Heart right ventricle (tissue), 16 donors: Measurements from ENCODE around the gene ABHD16A. TPM values are rescaled to one million over a fixed set of nuclear protein-coding genes. Genes with fewer than 3 reads are reported as not detected.

Experiments
- ATAC-seq, 8 donors: fragments of 200-7000 bp; cut with Tn5 transposase; one replicate each; pipeline ENCODE4 v1.9.1; 2020; ENCODE audit warnings: mild to moderate bottlenecking in 8 of 8, moderate library complexity in 8 of 8, moderate number of reproducible peaks in 1 of 8
- DNase-seq, 2 donors: peaks; one replicate each; pipeline ENCODE4 v3.0.0-alpha.2; 2020
- H3K27ac ChIP-seq, 10 donors: fragments of 200-600 bp; sonication (generic) in 2 of 10; one replicate each; pipeline versions ENCODE4 v1.5.0 to v1.8.0; 2020 to 2022; ENCODE audit warnings: mild to moderate bottlenecking in 3 of 10
- H3K27me3 ChIP-seq, 7 donors: fragments of 200-600 bp; one replicate each; pipeline ENCODE4 v1.8.0; 2021 to 2022; ENCODE audit warnings: mild to moderate bottlenecking in 2 of 7
- H3K36me3 ChIP-seq, 9 donors: fragments of 200-600 bp; sonication (generic) in 1 of 9; one replicate each; pipeline versions ENCODE4 v1.5.0 to v1.8.0; 2020 to 2022; ENCODE audit warnings: mild to moderate bottlenecking in 2 of 9
- H3K4me1 ChIP-seq, 9 donors: fragments of 200-600 bp; sonication (generic) in 1 of 9; one replicate each; pipeline versions ENCODE4 v1.5.0 to v1.8.0; 2020 to 2022; ENCODE audit warnings: mild to moderate bottlenecking in 4 of 9
- H3K4me3 ChIP-seq, 10 donors: fragments of 200-600 bp; sonication (generic) in 2 of 10; one replicate each; pipeline versions ENCODE4 v1.5.0 to v1.8.0; 2020 to 2022; ENCODE audit warnings: mild to moderate bottlenecking in 7 of 10, moderate library complexity in 2 of 10
- H3K9me3 ChIP-seq, 11 donors: fragments of 200-600 bp in 10 of 11; sonication (generic) in 2 of 11; one replicate each; pipeline versions ENCODE4 v1.5.0 to v1.8.0; 2013 to 2022; ENCODE audit warnings: mild to moderate bottlenecking in 2 of 11, control low read depth in 1 of 11, moderate library complexity in 1 of 11
- WGBS, 2 donors: extraction: QIAGEN DNeasy Blood & Tissue Kit; methylation state at CpG; one replicate each; pipeline ENCODE4 v1.1.7; 2013; ENCODE audit warnings: inconsistent platforms in 1 of 2; 5-methylcytosine and 5-hydroxymethylcytosine counted together
- intact Hi-C, 10 donors: fragments of 100-400 bp; cut with DNase I; formaldehyde crosslinking; loops; one replicate each; pipeline versions ENCODE4 v1.11.1 to v1.14.2; 2022
- polyA plus RNA-seq, 2 donors: library from polyadenylated mRNA; stranded (reverse); fragments of 200-250 nt; gene quantifications; one replicate each; pipeline ENCODE4 v1.2.3, GENCODE V29; 2013
- total RNA-seq, 10 donors: library from RNA; stranded (reverse); fragmentation: NEBNext Ultra II Directional in 3 of 10; extraction: Animal tissue kit (Norgen Biotek cat#: 25700) in 3 of 10; gene quantifications; one replicate each; pipeline versions ENCODE4 v1.2.1 to v1.2.4, GENCODE V29; 2021 to 2023
- TF ChIP-seq, protein P1 (sequence below), 9 donors: fragments of 200-600 bp; sonication (generic) in 2 of 9; IDR thresholded peaks; one replicate each; pipeline versions ENCODE4 v1.5.0 to v1.8.0; 2021 to 2022; ENCODE audit warnings: antibody characterized with exemption in 9 of 9, mild to moderate bottlenecking in 5 of 9, moderate library complexity in 1 of 9
- donor health status: Arrhythmogenic right ventricular cardiomyopathy.
- donor health status: ischemic (EF 13 %, LVEDD 7.1; RV severe dilation, severe dysfunction).
- donor health status: healthy with polysubstance abuse.
- donor health status: DM: no; HTN: yes; CAD: no.
- donor health status: DM: no; HTN: no; CAD: no.
- donor health status: ischemic (EF 25% LVEDD 6.9; RV normal size, moderate dysfunction).
- donor health status: ischemic (EF 25% LVEDD 5.7; RV mildly dilated, moderate dysfunction).
- donor health status: healthy.
- donor health status: DM: yes; HTN: yes; CAD: no.
- donor health status: Ischemic cardiomyopathy.
- donor health status: ischemic (EF 35%, LVEDD 5.7; RV mildly dilated, moderate dysfunction).
- donor health status: nonischemic (EF 11% LVEDD 7.7; RV severe dilation, severe dysfunction).
- donor health status: DM: yes; HTN: yes; CAD: no.
- donor health status: PGD.
- donor health status: ischemic (EF 29% LVEDD 5.4; RV normal size, mild dysfunction).
- donor health status: nonischemic (EF 23%, LVEDD 6.1; RV moderate dilation, normal function).

The ABHD16A gene
- total and polyA plus RNA-seq, 12 donors: 24.3 to 45.2 (median 28.7) TPM

DNA sequence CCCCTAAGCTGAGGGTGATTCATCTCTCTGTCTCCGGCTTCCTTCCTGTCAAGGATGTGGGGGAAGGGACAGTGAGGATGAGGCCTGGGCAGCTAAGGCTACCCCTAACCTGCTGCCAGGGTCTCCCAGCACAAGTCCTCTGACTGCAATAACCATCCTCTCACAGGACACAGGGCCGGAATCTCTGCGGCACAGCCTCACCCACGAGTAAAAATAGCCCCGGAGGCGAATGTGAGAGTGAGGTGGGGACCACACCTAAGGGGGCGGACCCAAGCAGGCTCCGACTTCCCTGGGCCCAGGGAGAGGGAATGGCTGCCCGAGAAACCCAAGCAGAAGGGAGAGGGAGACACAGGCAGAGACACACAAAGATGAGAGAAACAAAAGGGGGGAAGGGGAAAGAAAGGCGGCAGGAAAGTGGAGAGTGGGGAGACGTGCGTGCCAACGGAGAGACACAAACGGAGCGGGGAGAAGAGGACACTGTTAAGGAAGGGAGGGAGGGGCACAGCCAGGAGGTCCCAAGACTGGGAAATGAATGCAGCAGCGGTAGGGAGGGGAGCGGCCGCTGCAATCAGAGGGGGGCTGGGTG, 31.8 kb upstream of the ABHD16A start:
- Histone ChIP-seq H3K9me3 (no peaks in the 10 kb centered on the region), H3K27me3 (no peaks in the 10 kb centered on the region), H3K27ac (peak overlapping the region; percentile 66 to 98 (median 94)), H3K36me3 (peaks cover 0 to 46% (median 29%) of the 10 kb centered on the region in 9 donors), H3K4me3 (peak overlapping the region; percentile 47 to 94 (median 67)), H3K4me1 (peaks cover 7 to 80% (median 70%) of the 10 kb centered on the region in 9 donors)
- WGBS, 2 donors: 2% methylated on average over 17 to 18 of the region's 18 CpGs
- intact Hi-C loops: loop anchor here in 6 of 10 donors (5.0 to 10.0 kb wide), 6 partner anchors 53 to 100 kb away; partner anchors contain the start of genes HSPA1B (in 1 of the 6), LY6G5C (in 1 of the 6) and VARS1 (in 1 of the 6)
- DNase-seq (peak; percentile 34 to 79), ATAC-seq (peak in 6 of 8 donors; percentile 16 to 53 (median 25))
- TF ChIP-seq, protein P1, sequence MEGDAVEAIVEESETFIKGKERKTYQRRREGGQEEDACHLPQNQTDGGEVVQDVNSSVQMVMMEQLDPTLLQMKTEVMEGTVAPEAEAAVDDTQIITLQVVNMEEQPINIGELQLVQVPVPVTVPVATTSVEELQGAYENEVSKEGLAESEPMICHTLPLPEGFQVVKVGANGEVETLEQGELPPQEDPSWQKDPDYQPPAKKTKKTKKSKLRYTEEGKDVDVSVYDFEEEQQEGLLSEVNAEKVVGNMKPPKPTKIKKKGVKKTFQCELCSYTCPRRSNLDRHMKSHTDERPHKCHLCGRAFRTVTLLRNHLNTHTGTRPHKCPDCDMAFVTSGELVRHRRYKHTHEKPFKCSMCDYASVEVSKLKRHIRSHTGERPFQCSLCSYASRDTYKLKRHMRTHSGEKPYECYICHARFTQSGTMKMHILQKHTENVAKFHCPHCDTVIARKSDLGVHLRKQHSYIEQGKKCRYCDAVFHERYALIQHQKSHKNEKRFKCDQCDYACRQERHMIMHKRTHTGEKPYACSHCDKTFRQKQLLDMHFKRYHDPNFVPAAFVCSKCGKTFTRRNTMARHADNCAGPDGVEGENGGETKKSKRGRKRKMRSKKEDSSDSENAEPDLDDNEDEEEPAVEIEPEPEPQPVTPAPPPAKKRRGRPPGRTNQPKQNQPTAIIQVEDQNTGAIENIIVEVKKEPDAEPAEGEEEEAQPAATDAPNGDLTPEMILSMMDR (IDR thresholded peaks at IDR 0.05): no peak

DNA sequence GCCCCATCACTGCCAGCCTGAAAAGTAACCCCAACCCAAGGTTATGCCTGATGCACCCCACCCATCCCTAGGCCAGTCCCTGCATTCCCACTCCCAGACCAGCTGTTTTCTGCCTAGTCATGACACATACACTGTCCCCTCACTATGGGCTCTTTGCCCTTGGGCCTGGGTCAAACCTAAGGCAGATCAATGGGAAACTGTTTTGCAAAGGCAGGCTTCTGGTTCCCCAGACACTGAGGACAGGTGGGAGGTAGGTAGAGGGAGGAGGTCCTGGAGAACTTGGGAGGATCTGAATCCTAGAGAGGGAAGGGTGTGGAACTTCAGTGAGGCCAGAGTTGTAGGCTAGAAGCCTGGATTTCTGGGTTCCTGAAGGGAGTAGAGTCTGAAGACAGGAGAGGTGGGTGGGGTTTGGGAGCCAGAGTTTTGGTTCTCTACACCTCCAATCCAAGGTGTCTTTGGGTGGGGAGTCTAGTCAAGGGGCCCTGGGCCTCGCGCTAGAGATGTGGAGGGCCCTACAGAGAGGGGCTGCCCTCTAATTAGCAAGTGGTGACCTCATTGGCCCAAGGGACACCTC, 31.2 kb upstream of the ABHD16A start:
- Histone ChIP-seq H3K36me3 (peaks cover 0 to 46% (median 29%) of the 10 kb centered on the region in 9 donors), H3K9me3 (no peaks in the 10 kb centered on the region), H3K4me1 (peaks cover 7 to 77% (median 67%) of the 10 kb centered on the region in 9 donors), H3K27me3 (no peaks in the 10 kb centered on the region), H3K27ac (peak overlapping the region; percentile 48 to 98 (median 94)), H3K4me3 (peak overlapping the region; percentile 47 to 94 (median 67))
- no peak for DNase-seq
- intact Hi-C loops: loop anchor here in 2 of 10 donors (10.0 kb wide), 2 partner anchors 60 to 100 kb away; partner anchors contain the start of gene VARS1 (in 1 of the 2)
- 8 to 30% methylated on average over 2 of the region's 2 CpGs for WGBS, 2 donors
- TF ChIP-seq, protein P1 (IDR thresholded peaks at IDR 0.05): no peak
- no peak for ATAC-seq

DNA sequence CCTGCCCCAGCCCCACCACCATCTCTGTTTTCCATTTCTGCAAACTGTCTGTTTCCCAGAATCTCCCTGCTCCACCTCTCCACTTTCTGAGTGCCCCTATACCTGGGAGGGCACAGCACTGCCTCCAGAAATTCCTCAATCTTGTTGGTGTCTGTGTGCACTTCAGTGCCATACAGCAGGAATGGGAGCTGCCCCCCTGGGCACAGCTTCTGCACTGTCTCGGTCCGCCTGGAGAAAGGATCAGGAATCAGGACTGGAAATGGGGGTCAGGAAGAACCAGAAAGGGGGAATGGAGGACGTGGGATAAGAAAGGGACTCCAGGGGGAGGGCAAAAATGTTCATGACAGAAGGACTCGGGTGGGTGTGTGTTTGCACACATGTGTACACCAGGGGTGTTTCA, 30.6 kb upstream of the ABHD16A start:
- Histone ChIP-seq H3K27ac (peak overlapping the region in 7 of 10 donors; percentile 87 to 98 (median 96)), H3K9me3 (no peaks in the 10 kb centered on the region), H3K36me3 (peaks cover 0 to 46% (median 29%) of the 10 kb centered on the region in 9 donors), H3K4me1 (peaks cover 9 to 75% (median 68%) of the 10 kb centered on the region in 9 donors), H3K4me3 (peak overlapping the region in 4 of 10 donors; percentile 67 to 94 (median 83)), H3K27me3 (no peaks in the 10 kb centered on the region)
- intact Hi-C loops: loop anchor here in 2 of 10 donors (10.0 kb wide), 2 partner anchors 61 to 101 kb away; partner anchors contain the start of gene VARS1 (in 1 of the 2)
- no peak for DNase-seq
- TF ChIP-seq, protein P1 (IDR thresholded peaks at IDR 0.05): no peak
- no peak for ATAC-seq
- WGBS, 2 donors: 79% methylated on average over 4 of the region's 4 CpGs

DNA sequence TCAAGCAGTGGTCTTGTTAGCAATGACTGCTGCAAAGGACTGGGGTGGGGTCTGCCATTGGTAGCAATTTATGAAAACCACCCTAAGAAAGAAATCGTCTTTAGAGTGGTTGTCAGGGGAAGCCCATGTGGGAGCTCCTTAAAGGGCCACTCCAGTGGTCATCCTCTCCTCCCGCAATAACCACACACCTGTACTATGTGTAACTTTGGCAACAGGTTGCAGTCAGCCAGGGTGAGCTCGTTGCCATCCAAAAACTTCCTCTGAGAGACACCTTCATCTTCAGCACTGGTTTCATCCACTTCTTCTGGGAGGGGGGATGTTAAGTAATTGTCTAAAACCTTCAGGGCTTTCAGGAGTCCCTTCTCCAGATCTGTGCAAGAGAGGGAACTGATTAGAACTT, 28.9 kb upstream of the ABHD16A start:
- Histone ChIP-seq H3K9me3 (no peaks in the 10 kb centered on the region), H3K27me3 (no peaks in the 10 kb centered on the region), H3K4me3 (no peak overlapping the region), H3K4me1 (peaks cover 16 to 75% (median 66%) of the 10 kb centered on the region in 9 donors), H3K36me3 (peaks cover 0 to 61% (median 35%) of the 10 kb centered on the region in 9 donors), H3K27ac (peak overlapping the region in 6 of 10 donors; percentile 15 to 97 (median 28))
- DNase-seq (no peak), ATAC-seq (no peak)
- TF ChIP-seq, protein P1 (IDR thresholded peaks at IDR 0.05): no peak
- 54% methylated on average over 3 of the region's 3 CpGs for WGBS, 2 donors
- intact Hi-C loops: loop anchor here in 2 of 10 donors (10.0 kb wide), 2 partner anchors 63 to 103 kb away; partner anchors contain the start of gene VARS1 (in 1 of the 2)
